ENCODE results near the gene ZNF358.

Gene ZNF358

DNA sequence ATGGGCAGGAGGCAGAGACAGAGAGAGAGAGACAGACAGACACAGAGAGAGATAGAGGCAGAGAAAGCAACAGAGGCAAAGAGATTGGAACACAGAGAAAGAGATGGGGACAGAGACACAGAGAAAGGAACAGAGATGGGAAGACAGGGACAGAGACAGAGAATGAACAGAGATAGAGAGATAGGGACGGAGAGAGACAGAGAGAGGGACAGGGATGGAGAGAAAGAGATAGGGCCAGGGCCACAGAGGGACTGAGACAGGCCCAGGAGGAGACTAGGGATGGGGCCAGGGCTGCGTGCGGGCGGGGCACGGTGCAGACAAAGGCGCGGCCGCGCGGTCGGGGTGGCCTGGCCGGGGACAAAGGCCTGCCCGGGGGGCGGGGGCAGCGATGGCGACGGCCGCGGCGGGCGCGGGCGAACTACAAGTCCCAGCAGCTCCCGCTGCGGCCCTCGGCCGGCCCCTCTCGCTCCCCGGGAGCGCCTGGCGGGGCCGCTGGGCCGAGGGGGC is at the start of gene ZNF358:
Gene ZNF358 (plus strand): TSS at position 459 of the 507 bp plus-strand sequence. CDS start 3,140 bp downstream, outside the sequence.
- Histone ChIP-seq H3K27ac (ENCODE audit: low read depth, low read length) (peak within 1 kb of the TSS; percentile 94), H3K27me3 (ENCODE audit: control insufficient read depth in 1 of 2, insufficient read depth in 2 of 2, low read length in 2 of 2) (no peaks in the 10 kb centered on the region), H3K4me1 (ENCODE audit: insufficient read depth, low read length) (peaks cover 26% of the 10 kb centered on the region), H3K36me3 (ENCODE audit: insufficient read depth, low read length) (no peaks in the 10 kb centered on the region), H3K4me3 (ENCODE audit: low read depth in 1 of 2, low read length in 2 of 2) (peak within 1 kb of the TSS; percentile 80 to 91), H3K9me3 (ENCODE audit: low read length) (no peaks in the 10 kb centered on the region), H3K9ac (ENCODE audit: low read length) (peak within 1 kb of the TSS; percentile 91)

DNA sequence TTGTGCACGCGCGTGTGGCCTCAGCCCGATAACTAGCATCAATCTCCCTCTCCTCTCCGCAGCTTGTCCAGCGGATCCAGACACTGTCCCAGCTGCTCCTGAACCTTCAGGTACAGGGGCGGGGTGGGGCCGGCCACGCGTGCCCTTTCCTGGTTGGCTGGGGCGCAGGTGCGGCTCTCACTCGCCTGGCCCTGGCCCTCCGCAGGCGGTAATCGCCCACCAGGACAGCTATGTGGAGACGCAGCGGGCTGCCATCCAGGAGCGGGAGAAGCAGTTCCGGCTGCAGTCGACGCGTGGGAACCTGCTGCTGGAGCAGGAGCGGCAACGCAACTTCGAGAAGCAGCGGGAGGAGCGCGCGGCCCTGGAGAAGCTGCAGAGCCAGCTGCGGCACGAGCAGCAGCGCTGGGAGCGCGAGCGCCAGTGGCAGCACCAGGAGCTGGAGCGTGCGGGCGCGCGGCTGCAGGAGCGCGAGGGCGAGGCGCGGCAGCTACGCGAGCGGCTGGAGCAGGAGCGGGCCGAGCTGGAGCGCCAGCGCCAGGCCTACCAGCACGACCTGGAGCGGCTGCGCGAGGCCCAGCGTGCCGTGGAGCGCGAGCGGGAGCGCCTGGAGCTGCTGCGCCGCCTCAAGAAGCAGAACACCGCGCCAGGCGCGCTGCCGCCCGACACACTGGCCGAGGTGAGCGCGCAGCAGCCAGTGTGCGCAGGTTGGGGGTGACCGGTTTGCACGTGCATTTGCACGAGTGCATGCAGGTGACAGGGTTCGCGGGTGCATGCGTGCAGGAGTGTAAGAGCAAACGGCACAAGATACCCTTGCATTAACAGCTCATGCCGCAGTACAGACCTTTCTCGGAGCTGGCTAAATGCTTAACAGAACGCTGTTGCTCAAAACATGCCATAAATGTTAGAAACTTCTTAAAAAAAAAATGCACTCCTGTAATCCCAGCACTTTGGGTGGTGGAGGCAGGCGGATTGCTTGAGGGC is 48.6 kb upstream of the ZNF358 start:
- Histone ChIP-seq H3K27ac (ENCODE audit: low read depth, low read length) (no peak overlapping the region), H3K4me1 (ENCODE audit: insufficient read depth, low read length) (no peaks in the 10 kb centered on the region), H3K9me3 (ENCODE audit: low read length) (no peaks in the 10 kb centered on the region), H3K36me3 (ENCODE audit: insufficient read depth, low read length) (peaks cover 73% of the 10 kb centered on the region), H3K27me3 (ENCODE audit: control insufficient read depth in 1 of 2, insufficient read depth in 2 of 2, low read length in 2 of 2) (no peaks in the 10 kb centered on the region), H3K4me3 (ENCODE audit: low read depth in 1 of 2, low read length in 2 of 2) (no peak overlapping the region), H3K9ac (ENCODE audit: low read length) (no peak overlapping the region)

DNA sequence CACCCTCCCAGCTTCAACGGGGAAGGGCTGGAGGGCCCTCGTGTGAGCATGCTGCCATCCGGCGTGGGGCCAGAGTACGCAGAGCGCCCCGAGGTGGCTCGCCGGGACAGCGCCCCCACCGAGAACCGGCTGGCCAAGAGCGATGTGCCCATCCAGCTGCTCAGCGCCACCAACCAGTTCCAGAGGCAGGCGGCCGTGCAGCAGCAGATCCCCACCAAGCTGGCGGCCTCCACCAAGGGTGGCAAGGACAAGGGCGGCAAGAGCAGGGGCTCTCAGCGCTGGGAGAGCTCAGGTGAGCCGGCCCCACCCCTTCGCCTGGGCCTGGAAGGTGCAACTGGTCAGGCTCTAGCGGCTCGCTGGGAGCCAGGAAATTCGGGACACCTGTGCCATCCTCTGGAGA is 47.1 kb upstream of the ZNF358 start:
- no peaks in the 10 kb centered on the region for H3K27me3 ChIP-seq (ENCODE audit: control insufficient read depth in 1 of 2, insufficient read depth in 2 of 2, low read length in 2 of 2)
- H3K9ac ChIP-seq (ENCODE audit: low read length): no peak overlapping the region
- no peak overlapping the region for H3K4me3 ChIP-seq (ENCODE audit: low read depth in 1 of 2, low read length in 2 of 2)
- H3K9me3 ChIP-seq (ENCODE audit: low read length): no peaks in the 10 kb centered on the region
- no peak overlapping the region for H3K27ac ChIP-seq (ENCODE audit: low read depth, low read length)
- peaks cover 63% of the 10 kb centered on the region for H3K36me3 ChIP-seq (ENCODE audit: insufficient read depth, low read length)
- H3K4me1 ChIP-seq (ENCODE audit: insufficient read depth, low read length): no peaks in the 10 kb centered on the region

DNA sequence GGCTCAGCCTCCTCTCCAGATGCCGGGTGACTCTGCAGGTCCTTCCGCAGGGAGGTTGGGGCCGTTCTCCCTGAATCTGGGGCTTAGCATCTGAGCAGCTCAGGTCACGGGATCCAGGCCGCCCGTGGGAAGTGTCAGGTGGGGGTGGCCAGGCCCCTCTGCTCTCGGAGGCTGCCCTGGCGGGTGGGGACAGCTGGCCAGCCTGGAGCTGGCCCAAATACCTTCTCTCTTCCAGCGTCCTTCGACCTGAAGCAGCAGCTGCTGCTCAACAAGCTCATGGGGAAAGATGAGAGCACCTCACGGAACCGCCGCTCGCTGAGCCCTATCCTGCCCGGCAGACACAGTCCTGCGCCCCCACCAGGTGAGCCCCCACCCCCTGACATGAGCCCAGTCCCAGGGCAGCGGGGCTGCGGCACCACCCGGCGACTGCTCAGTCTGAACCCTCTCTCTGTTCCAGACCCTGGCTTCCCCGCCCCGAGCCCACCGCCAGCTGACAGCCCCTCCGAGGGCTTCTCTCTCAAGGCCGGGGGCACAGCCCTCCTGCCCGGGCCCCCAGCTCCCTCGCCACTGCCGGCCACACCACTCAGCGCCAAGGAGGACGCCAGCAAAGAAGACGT is 46.1 kb upstream of the ZNF358 start:
- Histone ChIP-seq H3K4me3 (ENCODE audit: low read depth in 1 of 2, low read length in 2 of 2) (no peak overlapping the region), H3K27ac (ENCODE audit: low read depth, low read length) (no peak overlapping the region), H3K36me3 (ENCODE audit: insufficient read depth, low read length) (peaks cover 54% of the 10 kb centered on the region), H3K9ac (ENCODE audit: low read length) (no peak overlapping the region), H3K9me3 (ENCODE audit: low read length) (no peaks in the 10 kb centered on the region), H3K4me1 (ENCODE audit: insufficient read depth, low read length) (no peaks in the 10 kb centered on the region), H3K27me3 (ENCODE audit: control insufficient read depth in 1 of 2, insufficient read depth in 2 of 2, low read length in 2 of 2) (no peaks in the 10 kb centered on the region)

DNA sequence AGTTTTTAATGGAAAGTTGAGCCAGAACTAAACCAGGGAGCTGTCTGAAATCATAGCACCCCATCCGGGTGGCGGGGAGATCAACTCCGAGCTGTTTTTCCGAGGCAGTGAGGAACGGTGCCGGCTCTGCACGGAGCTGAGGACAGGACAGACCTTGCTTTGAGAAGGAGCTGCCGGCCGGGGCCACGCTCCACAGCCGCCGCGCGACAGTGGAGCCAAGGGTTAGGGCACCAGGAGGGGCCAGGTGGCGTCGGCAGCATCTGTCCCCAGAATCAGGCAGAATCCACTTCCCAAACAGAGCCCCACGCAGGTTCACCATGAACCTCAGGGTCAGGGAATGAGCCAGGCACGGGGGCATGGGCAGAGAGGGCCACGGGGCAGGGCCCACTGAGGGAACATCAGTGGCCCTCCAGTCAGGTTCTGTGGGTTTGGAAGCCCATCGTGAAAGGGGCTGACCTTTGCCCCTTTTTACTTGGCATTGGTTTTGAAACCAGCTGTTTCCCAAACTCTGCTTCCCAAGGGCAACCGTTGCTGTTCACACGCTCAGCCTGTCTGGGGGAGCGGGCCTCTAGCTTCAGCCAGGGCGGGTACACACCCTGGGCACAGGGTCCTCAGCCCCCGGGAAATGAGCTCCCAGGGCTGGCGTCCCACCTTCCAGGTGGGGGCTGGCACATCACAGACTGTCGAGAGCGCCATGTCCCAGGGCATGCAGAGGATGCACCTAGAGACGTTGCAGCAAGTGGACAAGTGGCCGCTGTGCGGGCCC is 45.2 kb upstream of the ZNF358 start:
- Histone ChIP-seq H3K9me3 (ENCODE audit: low read length) (no peaks in the 10 kb centered on the region), H3K4me3 (ENCODE audit: low read depth in 1 of 2, low read length in 2 of 2) (no peak overlapping the region), H3K36me3 (ENCODE audit: insufficient read depth, low read length) (peaks cover 49% of the 10 kb centered on the region), H3K4me1 (ENCODE audit: insufficient read depth, low read length) (no peaks in the 10 kb centered on the region), H3K27ac (ENCODE audit: low read depth, low read length) (no peak overlapping the region), H3K9ac (ENCODE audit: low read length) (no peak overlapping the region), H3K27me3 (ENCODE audit: control insufficient read depth in 1 of 2, insufficient read depth in 2 of 2, low read length in 2 of 2) (no peaks in the 10 kb centered on the region)

DNA sequence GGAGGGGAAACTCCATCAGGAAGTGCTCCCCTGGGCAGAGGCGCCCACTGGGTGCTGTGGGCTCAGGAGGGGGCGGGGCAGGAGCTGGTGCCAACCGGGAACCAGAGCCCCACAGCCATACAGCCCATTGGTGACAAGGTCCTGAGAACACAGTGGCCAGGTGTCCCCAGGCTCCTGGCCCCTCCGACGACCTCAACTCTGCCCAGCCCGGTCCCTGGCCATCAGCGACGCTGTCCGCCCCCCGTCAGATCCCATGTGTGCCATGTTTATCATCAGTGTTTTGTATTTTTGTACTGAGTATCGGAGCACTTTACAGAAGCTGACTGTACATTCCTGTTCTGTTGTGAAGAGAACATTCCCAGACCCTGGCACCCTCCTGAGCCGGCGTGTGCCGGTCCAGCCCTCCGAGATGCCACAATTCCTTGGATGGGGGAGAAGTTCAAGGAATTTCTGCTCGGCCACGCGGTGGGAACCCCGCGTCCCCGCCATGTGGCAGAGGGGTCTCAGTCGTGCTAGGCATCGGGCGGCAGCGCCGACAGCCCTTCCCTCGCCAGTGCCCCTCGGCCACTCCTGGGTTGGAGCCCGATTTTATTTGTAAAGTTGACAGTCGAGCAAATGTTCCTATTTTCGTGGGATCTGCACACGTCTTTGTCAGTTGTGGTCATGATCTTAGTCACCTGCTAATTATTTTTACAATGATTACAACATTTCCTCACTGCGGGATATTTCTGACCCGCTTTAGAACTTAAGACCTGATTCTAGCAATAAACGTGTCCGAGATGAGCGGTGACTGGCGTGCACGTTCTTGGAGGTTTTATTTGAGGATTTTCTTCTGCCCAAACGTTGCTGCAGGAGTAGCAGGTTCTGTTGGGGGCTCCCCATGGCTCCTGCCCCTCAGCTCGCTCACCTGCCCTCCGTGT is 43.9 kb upstream of the ZNF358 start:
- Histone ChIP-seq H3K36me3 (ENCODE audit: insufficient read depth, low read length) (peaks cover 49% of the 10 kb centered on the region), H3K27ac (ENCODE audit: low read depth, low read length) (no peak overlapping the region)

DNA sequence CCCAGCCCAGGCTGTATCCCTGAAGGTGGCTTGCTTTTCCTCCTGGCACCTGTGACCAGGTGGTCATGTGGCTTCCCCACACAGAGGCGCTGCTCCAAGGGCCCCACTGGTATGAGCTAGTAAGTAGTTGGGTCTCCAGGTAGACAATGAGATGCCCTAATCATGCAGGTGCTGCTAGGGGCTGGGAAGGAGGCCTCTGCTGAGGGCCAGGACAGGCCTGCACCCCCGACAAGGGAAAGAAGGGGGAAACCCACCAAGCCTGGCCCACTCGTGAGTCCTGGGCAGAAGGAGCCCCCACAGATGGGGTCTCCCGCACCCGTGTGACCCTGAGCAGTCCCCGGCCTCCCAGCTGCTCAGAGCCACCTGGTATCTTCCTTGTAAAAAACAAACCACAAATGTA is 40.2 kb upstream of the ZNF358 start:
- no peaks in the 10 kb centered on the region for H3K4me1 ChIP-seq (ENCODE audit: insufficient read depth, low read length)
- no peak overlapping the region for H3K4me3 ChIP-seq (ENCODE audit: low read depth in 1 of 2, low read length in 2 of 2)
- H3K27me3 ChIP-seq (ENCODE audit: control insufficient read depth in 1 of 2, insufficient read depth in 2 of 2, low read length in 2 of 2): no peaks in the 10 kb centered on the region
- H3K9ac ChIP-seq (ENCODE audit: low read length): no peak overlapping the region
- peaks cover 18% of the 10 kb centered on the region for H3K36me3 ChIP-seq (ENCODE audit: insufficient read depth, low read length)
- no peak overlapping the region for H3K27ac ChIP-seq (ENCODE audit: low read depth, low read length)
- H3K9me3 ChIP-seq (ENCODE audit: low read length): no peaks in the 10 kb centered on the region

More for the DNA sequence above, 43.9 kb upstream of the ZNF358 start:
- no peaks in the 10 kb centered on the region for H3K9me3 ChIP-seq (ENCODE audit: low read length)
- H3K4me1 ChIP-seq (ENCODE audit: insufficient read depth, low read length): no peaks in the 10 kb centered on the region
- no peaks in the 10 kb centered on the region for H3K27me3 ChIP-seq (ENCODE audit: control insufficient read depth in 1 of 2, insufficient read depth in 2 of 2, low read length in 2 of 2)
- H3K4me3 ChIP-seq (ENCODE audit: low read depth in 1 of 2, low read length in 2 of 2): no peak overlapping the region
- no peak overlapping the region for H3K9ac ChIP-seq (ENCODE audit: low read length)

DNA sequence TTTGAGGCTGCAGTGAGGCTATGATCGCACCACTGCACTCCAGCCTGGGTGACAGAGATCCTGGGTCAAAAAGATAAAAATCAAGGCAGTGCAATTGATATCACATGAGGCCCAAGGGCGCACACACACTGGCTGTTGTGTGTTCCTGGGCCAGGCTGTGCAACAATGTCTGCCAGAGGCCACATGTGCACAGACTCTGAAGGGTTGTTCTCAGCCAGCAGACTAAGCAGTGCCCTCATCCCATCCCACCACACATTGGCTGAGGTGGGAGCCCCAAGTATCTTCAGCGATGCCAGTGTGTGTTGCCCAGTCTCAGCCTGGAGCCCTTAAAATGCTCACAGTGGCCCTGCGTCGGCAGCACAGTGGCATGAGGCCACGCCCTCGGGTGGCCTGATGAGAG is 39.7 kb upstream of the ZNF358 start:
- H3K27me3 ChIP-seq (ENCODE audit: control insufficient read depth in 1 of 2, insufficient read depth in 2 of 2, low read length in 2 of 2): no peaks in the 10 kb centered on the region
- no peak overlapping the region for H3K27ac ChIP-seq (ENCODE audit: low read depth, low read length)
- no peaks in the 10 kb centered on the region for H3K9me3 ChIP-seq (ENCODE audit: low read length)
- no peak overlapping the region for H3K4me3 ChIP-seq (ENCODE audit: low read depth in 1 of 2, low read length in 2 of 2)
- peaks cover 13% of the 10 kb centered on the region for H3K36me3 ChIP-seq (ENCODE audit: insufficient read depth, low read length)
- no peaks in the 10 kb centered on the region for H3K4me1 ChIP-seq (ENCODE audit: insufficient read depth, low read length)
- no peak overlapping the region for H3K9ac ChIP-seq (ENCODE audit: low read length)

DNA sequence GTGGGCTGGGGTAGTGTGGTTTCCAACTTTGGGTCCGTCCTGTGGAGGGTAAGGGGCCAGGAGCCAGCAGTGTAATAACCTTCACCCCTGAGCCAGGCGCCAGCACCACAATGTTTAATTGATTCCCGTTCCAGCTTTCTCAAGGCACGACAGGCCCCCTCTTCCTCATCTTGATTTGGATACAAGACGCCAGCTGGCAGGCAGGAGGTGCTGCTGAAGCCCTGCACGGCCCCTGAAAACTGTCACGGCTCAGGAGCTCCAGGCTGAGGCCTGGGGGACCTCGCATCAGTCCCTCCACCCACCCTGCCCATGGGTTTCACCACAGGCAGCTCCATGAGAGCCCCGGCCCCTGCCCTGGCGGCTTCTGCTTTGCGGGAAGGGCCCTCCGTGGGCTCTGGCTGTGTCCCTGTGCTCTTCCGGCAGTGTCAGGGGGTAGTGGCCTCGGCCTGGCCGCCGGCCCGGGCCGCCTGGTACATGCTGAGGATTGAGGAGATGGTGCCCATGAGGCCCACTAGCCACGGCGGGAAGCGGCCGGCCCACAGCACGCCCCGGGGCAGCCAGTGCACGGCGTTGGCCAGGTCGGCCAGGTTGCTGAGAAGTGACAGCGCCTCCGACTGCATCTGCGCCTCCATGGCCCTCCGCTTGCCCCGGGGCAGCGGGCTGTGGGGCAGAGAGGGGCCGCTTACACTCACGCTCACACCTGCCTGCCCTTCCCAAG is 39.0 kb upstream of the ZNF358 start:
- Histone ChIP-seq H3K27ac (ENCODE audit: low read depth, low read length) (no peak overlapping the region), H3K36me3 (ENCODE audit: insufficient read depth, low read length) (peaks cover 6% of the 10 kb centered on the region), H3K4me3 (ENCODE audit: low read depth in 1 of 2, low read length in 2 of 2) (no peak overlapping the region)

DNA sequence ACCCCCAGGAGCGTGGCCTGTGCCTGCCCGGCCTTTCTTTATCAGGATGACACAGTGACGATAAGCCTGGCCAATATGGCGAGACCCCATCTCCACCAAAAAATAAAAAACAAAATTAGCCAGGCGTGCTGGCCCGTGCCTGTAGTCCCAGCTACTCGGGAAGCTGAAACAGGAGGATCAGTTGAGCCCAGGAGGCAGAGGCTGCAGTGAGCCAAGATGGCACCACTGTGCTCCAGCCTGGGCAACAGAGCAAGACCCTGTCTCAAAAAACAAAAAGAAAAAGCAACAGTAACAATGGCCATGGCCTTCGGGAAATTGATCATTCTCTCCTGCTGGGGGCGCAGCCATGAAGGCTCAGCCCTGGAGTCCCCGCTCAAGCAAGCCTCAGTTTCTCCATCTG is 38.1 kb upstream of the ZNF358 start:
- no peaks in the 10 kb centered on the region for H3K4me1 ChIP-seq (ENCODE audit: insufficient read depth, low read length)
- no peaks in the 10 kb centered on the region for H3K9me3 ChIP-seq (ENCODE audit: low read length)
- no peaks in the 10 kb centered on the region for H3K27me3 ChIP-seq (ENCODE audit: control insufficient read depth in 1 of 2, insufficient read depth in 2 of 2, low read length in 2 of 2)
- no peak overlapping the region for H3K4me3 ChIP-seq (ENCODE audit: low read depth in 1 of 2, low read length in 2 of 2)
- H3K27ac ChIP-seq (ENCODE audit: low read depth, low read length): no peak overlapping the region
- H3K36me3 ChIP-seq (ENCODE audit: insufficient read depth, low read length): no peaks in the 10 kb centered on the region
- H3K9ac ChIP-seq (ENCODE audit: low read length): no peak overlapping the region

More for the DNA sequence above, 39.0 kb upstream of the ZNF358 start:
- H3K9me3 ChIP-seq (ENCODE audit: low read length): no peaks in the 10 kb centered on the region
- no peaks in the 10 kb centered on the region for H3K4me1 ChIP-seq (ENCODE audit: insufficient read depth, low read length)
- no peak overlapping the region for H3K9ac ChIP-seq (ENCODE audit: low read length)
- H3K27me3 ChIP-seq (ENCODE audit: control insufficient read depth in 1 of 2, insufficient read depth in 2 of 2, low read length in 2 of 2): no peaks in the 10 kb centered on the region

Measured in muscle layer of colon (tissue), 2 donors.